ENCODE measurements around the gene OGFOD3.

DNA sequence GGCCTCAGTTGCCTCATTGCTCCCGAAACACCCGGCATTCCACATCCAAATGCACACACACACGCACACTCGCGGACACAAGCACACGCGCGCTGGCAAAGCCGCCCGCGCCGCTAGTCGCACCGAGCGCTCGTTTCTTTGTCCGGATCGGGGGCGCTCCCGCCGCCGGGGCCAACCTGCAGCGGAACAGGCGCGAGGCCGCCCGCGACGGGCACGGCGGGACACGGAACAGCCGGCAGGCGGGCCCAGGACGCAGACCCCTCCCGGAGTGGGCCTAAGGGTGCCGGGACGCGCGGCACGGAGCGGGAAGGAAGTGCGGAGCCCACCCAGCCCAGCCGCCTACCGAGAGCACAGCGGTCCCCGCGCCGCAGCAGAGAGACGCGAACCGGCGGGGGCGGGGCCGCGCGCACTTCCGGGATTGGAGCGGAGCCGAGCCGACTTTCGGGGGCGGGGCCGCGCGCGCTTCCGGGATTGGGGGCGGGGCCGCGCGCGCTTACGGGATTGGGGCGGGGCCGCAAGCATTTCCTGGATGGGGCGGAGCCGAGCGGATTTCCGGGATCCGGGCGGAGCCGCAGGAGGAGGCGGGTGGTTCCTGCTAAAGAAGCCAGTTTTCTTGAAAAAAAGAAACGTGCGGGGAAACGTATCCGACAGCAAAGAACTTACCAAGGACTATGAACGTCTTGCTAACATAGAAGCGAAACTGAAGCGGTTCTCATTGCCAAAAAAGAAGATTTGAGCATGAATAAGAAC lies 32.1 kb upstream of the OGFOD3 start, which contains the start of gene CYBC1:
- peak; percentile 76 for TF ChIP-seq POLR2A (IDR thresholded peaks at IDR 0.05; ENCODE audit: borderline replicate concordance, extremely low read depth, insufficient read depth, insufficient read length)
- TF ChIP-seq YY1 (IDR thresholded peaks at IDR 0.05; ENCODE audit: extremely low read depth, insufficient replicate concordance, low read depth, low read length), result peak; percentile 61

All from HCT116 (cell line).